ENCODE data around the gene PHKA2.

PHKA2 gene

DNA sequence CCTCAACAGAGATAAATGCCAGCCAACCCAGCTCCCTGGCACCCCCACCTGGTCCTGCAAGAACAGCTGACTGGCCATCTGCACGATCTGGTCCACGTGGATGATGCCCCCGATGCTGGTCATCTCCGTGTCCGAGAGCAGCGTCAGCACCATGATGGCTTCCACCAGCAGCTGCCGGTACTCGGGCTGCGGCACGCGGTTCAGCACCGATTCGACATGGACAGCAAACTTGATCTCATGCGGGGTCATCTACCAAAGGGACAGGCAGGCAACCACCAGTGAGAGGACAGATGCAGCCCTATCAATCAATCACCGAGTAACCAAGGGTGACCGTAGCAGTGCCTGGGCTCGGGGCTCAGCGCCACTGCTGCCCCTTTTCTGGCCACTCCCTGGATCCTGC, 89.8 kb downstream of the PHKA2 start:
- DNase-seq (ENCODE audit: insufficient read length) (no peak), FAIRE-seq (no peak)
- TF ChIP-seq POLR2AphosphoS5 (IDR thresholded peaks at IDR 0.05; ENCODE audit: low read depth, low read length) (no peak), TAF1 (IDR thresholded peaks at IDR 0.05; ENCODE audit: borderline replicate concordance, low read depth, low read length) (no peak), POLR2A (IDR thresholded peaks at IDR 0.05; ENCODE audit: low read depth, low read length) (no peak)

DNA sequence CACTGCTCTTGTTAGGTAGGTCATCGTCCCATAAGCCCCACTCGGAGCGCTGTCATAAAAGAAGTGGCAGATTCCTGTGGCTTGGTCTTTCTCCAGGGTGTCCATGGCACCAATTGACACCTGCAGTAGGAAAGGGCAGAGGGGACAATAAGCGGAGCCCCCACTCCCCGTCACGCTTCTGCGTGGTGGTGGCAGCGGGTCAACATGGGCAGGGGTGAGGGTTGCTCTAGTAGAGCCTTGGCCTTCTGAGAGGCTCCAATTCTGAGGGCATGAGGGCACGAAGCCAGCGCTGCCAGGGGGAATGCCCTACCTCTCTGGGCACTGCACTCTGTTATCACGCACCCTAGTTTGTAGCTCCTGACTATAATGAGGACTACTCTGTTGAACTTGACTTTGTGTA, 90.4 kb downstream of the PHKA2 start:
- FAIRE-seq: no peak
- no peak for DNase-seq (ENCODE audit: insufficient read length)
- no peak for TF ChIP-seq POLR2A (IDR thresholded peaks at IDR 0.05; ENCODE audit: low read depth, low read length)
- no peak for TF ChIP-seq POLR2AphosphoS5 (IDR thresholded peaks at IDR 0.05; ENCODE audit: low read depth, low read length)
- TF ChIP-seq TAF1 (IDR thresholded peaks at IDR 0.05; ENCODE audit: borderline replicate concordance, low read depth, low read length): no peak

GRCh38 chrX:18892899-18893298, 91.0 kb downstream of the PHKA2 start:
- TF ChIP-seq TAF1 (IDR thresholded peaks at IDR 0.05; ENCODE audit: borderline replicate concordance, low read depth, low read length): no peak
- no peak for TF ChIP-seq POLR2AphosphoS5 (IDR thresholded peaks at IDR 0.05; ENCODE audit: low read depth, low read length)
- no peak for TF ChIP-seq POLR2A (IDR thresholded peaks at IDR 0.05; ENCODE audit: low read depth, low read length)
- DNase-seq (ENCODE audit: insufficient read length) (no peak), FAIRE-seq (no peak)

- TF ChIP-seq TAF1 (IDR thresholded peaks at IDR 0.05; ENCODE audit: borderline replicate concordance, low read depth, low read length) (no peak), POLR2AphosphoS5 (IDR thresholded peaks at IDR 0.05; ENCODE audit: low read depth, low read length) (no peak), POLR2A (IDR thresholded peaks at IDR 0.05; ENCODE audit: low read depth, low read length) (no peak)
- no peak for FAIRE-seq
- DNase-seq (ENCODE audit: insufficient read length): no peak
These were observed 92.4 kb downstream of the PHKA2 start for GRCh38 chrX:18891548-18891945.

- FAIRE-seq: no peak
- TF ChIP-seq POLR2AphosphoS5 (IDR thresholded peaks at IDR 0.05; ENCODE audit: low read depth, low read length) (no peak), TAF1 (IDR thresholded peaks at IDR 0.05; ENCODE audit: borderline replicate concordance, low read depth, low read length) (no peak), POLR2A (IDR thresholded peaks at IDR 0.05; ENCODE audit: low read depth, low read length) (no peak)
- no peak for DNase-seq (ENCODE audit: insufficient read length)
These were observed 93.0 kb downstream of the PHKA2 start for GRCh38 chrX:18890724-18891547.

DNA sequence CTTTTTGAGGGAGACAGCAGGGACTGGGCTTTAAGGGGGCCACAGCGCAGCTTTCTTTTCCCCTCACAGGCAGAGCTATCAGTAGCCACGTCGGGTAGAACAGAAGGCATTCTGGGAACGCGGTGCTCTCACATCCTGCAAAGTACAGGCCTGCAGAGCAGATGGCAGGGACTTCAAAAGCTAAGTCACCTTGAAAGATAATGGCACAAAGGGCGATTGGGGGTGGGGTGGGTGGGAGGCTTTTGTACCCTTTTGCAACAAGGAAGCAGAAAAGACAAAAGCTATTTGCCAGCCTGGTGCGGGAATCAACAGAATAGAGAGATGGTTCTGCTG, 93.9 kb downstream of the PHKA2 start:
- DNase-seq (ENCODE audit: insufficient read length) (no peak), FAIRE-seq (no peak)
- no peak for TF ChIP-seq TAF1 (IDR thresholded peaks at IDR 0.05; ENCODE audit: borderline replicate concordance, low read depth, low read length)
- TF ChIP-seq POLR2AphosphoS5 (IDR thresholded peaks at IDR 0.05; ENCODE audit: low read depth, low read length): no peak
- no peak for TF ChIP-seq POLR2A (IDR thresholded peaks at IDR 0.05; ENCODE audit: low read depth, low read length)

DNA sequence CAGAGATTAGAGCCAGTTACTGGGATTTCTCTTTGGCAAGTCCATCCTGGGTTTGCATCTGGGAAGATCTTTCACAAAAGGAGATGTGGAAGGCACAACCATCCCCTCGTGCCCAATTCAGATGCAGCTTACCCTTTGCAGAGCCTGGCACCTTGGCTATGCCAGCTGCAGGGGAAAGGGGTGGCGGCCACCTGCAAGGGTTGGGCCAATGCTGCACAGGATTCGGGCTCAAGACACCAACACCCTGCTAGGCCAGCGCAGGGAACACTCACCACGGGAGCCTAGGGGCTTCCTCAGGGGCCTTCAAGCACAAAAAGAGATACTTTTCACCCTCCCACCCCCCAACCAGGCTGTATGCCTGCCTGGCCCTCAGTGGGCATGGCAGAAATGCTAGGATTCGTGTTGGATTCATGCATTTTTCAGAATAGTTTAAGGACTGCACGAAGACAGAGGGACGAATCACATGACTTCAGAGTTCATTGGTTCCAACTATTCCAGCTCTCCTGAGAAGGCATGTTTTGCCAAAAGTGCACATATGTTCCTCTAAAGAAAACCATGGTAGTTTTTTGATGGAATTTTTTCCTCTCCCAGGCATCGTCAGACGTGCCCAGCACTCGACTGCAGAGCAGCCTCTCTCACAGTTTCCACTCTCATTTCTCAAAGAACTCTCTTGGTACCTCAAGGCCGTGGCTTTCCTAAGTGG, 94.4 kb downstream of the PHKA2 start:
- no peak for TF ChIP-seq POLR2A (IDR thresholded peaks at IDR 0.05; ENCODE audit: low read depth, low read length)
- no peak for TF ChIP-seq TAF1 (IDR thresholded peaks at IDR 0.05; ENCODE audit: borderline replicate concordance, low read depth, low read length)
- TF ChIP-seq POLR2AphosphoS5 (IDR thresholded peaks at IDR 0.05; ENCODE audit: low read depth, low read length): no peak
- no peak for FAIRE-seq
- DNase-seq (ENCODE audit: insufficient read length): no peak

GRCh38 chrX:18888281-18888680, 95.6 kb downstream of the PHKA2 start:
- DNase-seq (ENCODE audit: insufficient read length) (no peak), FAIRE-seq (no peak)
- TF ChIP-seq POLR2A (IDR thresholded peaks at IDR 0.05; ENCODE audit: low read depth, low read length) (no peak), POLR2AphosphoS5 (IDR thresholded peaks at IDR 0.05; ENCODE audit: low read depth, low read length) (no peak), TAF1 (IDR thresholded peaks at IDR 0.05; ENCODE audit: borderline replicate concordance, low read depth, low read length) (no peak)

GRCh38 chrX:18887825-18888212, 96.1 kb downstream of the PHKA2 start:
- DNase-seq (ENCODE audit: insufficient read length): no peak
- no peak for FAIRE-seq
- TF ChIP-seq POLR2AphosphoS5 (IDR thresholded peaks at IDR 0.05; ENCODE audit: low read depth, low read length) (no peak), TAF1 (IDR thresholded peaks at IDR 0.05; ENCODE audit: borderline replicate concordance, low read depth, low read length) (no peak), POLR2A (IDR thresholded peaks at IDR 0.05; ENCODE audit: low read depth, low read length) (no peak)

GRCh38 chrX:18887177-18887824, 96.6 kb downstream of the PHKA2 start:
- TF ChIP-seq POLR2AphosphoS5 (IDR thresholded peaks at IDR 0.05; ENCODE audit: low read depth, low read length): no peak
- no peak for DNase-seq (ENCODE audit: insufficient read length)
- no peak for FAIRE-seq

GRCh38 chrX:18886344-18887161, 97.4 kb downstream of the PHKA2 start:
- TF ChIP-seq TAF1 (IDR thresholded peaks at IDR 0.05; ENCODE audit: borderline replicate concordance, low read depth, low read length): no peak
- TF ChIP-seq POLR2A (IDR thresholded peaks at IDR 0.05; ENCODE audit: low read depth, low read length): peak; percentile 36; the same call in 1 of the 2 replicates
- TF ChIP-seq POLR2AphosphoS5 (IDR thresholded peaks at IDR 0.05; ENCODE audit: low read depth, low read length): peak; percentile 70
- FAIRE-seq (peak; percentile 82), DNase-seq (ENCODE audit: insufficient read length) (peak; percentile 57)
